Ammon's horn (tissue), 1 donor: ENCODE measurements around the gene TECPR2.

Source experiments
- DNase-seq: peaks from one replicate; pipeline ENCODE4 v3.0.0-alpha.2; 2016; ENCODE audit warnings: low spot score

Gene TECPR2

DNA sequence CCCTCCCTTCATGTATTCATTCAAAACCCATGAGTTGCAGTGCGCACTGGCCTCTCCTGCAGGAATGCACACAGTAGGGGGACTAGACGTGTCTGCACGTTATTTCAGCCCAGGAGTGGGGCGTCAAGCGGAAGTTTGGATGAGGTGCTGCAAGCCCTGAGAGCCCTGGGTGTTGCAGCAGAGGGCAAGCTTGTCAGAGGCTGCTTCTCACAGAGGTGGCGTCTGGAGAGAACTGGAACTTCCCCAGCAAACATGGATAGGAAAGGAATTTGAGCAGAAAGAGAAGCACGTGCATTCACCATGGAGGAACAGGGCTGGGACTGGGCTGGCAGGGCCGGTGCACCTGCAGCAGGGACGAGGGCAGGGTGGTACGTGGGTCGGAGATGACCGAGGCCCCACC lies 64.9 kb downstream of the TECPR2 start:
- DNase-seq, result no peak

DNA sequence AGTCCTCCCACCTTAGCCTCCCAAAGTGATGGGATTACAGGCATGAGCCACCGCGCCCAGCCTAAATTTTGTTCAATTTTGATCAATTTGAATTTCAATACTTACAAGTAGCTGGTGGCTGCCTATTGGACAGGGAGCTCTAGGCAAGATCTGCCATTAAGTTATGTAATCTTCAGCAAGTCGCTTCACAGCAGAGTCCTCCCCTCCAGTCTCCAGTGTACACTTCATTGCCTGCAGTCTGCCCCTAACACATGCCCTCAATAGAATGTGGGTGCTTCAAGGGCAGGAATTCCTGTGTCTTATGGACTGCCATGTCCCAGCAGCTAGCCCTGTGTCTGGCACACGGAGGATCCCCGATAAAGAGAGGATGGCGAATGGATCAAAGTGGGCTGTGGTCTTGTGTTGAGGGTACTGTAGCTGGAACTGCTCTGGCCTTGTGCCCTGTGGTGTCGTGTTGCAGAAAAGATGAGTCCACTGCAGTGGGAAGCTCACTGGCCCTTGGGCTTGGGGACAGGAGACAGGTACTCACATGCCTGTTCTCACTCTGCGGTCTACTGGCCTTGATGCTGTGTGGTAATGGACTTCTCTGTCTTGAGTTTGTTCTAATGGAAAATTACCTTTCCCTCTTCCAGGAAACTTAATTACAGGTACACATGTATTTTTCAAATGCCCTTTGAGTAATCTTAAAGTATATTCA lies 67.6 kb downstream of the TECPR2 start:
- no peak for DNase-seq

DNA sequence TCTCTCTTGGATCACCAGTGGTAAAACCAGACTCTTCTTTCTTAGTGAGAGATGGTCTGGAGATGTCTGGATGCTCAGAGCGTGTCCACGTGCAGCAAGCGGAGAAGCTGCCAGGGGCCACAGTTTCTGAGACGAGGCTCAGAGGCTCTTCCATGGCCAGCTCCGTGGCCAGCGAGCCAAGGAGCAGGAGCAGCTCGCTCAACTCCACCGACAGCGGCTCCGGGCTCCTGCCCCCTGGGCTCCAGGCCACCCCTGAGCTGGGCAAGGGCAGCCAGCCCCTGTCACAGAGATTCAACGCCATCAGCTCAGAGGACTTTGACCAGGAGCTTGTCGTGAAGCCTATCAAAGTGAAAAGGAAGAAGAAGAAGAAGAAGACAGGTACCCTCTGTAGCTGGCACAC lies 69.0 kb downstream of the TECPR2 start:
- DNase-seq, result no peak

DNA sequence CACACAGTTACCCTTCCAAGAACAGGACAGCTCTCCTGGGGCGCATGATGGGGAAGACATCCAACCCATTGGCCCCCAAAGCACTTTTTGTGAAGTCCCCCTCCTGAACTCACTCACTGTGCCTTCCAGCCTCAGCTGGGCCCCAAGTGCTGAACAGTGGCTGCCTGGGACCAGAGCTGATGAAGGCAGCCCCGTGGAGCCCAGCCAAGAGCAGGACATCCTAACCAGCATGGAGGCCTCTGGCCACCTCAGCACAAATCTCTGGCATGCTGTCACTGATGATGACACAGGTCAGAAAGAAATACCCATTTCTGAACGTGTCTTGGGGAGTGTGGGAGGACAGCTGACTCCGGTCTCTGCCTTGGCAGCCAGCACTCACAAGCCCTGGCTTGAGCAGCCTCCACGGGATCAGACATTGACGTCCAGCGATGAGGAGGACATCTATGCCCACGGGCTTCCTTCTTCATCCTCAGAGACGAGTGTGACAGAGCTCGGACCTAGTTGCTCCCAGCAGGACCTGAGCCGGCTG lies 72.0 kb downstream of the TECPR2 start:
- DNase-seq, result no peak

DNA sequence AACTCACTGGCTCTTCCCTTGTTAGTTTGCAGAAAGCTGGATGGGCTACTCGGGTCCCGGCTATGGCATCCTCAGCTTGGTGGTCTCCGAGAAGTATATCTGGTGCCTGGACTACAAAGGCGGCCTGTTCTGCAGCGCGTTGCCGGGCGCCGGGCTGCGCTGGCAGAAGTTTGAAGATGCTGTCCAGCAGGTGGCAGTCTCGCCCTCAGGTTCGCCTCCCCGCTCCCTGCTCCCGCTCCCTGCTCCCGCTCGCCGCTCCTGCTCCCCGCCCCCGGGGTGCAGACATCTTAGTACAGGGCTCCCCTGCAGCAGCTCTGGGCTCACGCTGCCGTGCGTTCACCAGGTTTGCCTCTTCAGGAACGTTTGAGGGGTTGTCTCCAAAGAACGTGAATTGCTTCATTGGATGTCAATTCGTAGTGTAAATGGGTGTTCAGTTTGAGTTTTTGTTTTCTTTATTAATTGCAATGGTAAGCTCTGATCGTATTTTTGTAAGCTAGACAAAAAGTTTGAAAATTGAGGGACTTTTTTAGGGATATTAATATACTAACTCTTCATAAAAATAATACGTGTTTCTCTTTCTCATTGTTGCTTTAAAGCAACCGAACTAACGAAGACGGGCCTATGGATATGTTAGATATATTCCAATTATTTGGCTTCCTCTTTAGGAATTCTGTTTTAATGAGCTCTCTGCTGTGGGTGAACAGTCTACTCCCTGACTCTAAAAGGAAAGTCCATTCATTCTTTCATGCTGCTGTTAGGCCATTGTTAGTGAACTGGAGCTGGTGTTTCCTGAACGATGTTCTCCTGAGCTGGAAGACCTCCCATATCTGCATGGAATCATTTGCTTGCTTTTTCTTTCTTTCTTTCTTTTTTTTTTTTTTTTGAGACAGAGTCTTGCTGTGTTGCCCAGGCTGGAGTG lies 75.5 kb downstream of the TECPR2 start:
- peak; percentile 95 for DNase-seq

DNA sequence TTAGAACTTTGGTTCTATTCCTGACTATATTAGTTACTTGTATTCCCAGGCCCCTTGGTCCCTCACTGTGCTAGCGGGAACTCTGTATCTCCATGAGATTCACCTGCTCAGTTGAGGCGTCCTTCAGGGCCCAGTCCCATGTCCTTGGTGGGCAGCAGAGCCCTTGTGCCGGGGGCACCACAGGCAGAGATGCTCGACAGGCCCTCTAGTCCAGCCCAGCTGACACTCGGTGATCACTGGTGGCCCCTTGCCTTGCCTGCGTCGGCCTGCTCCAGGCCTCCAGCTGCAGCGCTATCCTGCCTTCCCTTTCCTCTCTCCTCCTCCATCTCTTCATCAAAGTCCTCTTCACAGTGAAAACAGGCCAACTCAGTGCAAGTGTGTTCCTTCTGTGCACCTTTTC lies 76.8 kb downstream of the TECPR2 start:
- DNase-seq, result no peak

DNA sequence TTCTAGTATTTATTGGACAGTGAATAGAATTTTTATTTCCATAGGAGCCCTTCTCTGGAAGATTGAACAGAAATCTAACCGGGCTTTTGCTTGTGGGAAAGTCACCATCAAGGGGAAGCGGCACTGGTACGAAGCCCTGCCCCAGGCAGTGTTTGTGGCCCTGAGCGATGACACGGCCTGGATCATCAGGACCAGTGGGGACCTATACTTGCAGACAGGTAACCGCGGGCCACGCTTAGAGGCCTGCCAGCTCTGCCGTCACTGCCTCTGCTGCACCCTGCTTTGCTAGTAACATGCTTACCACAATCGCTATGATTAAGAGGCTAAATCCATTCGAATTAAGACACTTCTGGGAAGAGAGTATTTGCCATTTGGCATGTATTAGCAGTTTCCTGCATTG lies 77.7 kb downstream of the TECPR2 start:
- DNase-seq, result no peak

DNA sequence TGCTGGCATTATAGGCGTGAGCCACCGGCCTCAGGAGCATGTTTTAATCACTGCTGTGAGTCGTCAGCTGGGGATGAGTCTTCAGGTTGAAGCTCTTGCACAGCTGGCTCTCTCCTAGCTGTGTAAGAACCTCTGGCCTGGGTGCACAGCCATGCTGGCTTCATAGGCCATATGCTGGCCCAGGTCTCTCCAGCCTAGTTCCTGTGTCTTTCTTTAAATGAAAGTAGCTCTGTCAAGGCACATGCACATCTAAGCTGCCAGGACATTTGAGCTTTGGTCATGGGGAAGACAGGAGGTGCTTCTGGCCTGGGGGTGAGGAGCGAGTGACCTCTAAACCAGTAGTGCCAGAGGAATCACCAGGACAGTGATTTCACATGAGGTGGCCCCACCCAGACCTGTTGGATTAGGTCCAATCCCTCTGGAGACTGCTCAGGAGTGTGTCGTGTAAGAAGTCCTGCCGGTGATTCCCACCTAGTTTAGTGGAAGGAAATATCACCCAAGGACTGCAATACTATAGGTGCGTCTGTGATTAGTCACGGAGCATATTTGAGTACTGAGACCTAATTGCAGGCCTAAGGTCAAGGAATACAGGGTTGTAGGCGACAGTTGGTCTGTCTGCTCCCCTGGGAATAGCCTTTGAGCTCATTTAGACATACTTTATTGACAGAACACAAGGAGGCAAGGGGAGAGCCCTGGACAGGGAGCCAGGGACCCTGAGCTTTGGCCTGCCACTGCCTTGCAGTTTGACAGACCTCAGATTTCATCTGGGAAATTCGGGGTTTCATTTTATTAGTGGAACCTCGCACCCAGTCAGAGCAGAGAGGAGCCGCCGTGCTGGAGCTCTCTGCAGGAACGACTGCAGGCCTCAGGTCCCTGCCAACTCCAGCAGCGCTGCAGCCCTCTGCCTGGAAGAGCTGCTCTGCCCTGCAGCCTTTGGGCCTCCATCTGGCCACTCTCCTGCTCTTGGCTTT lies 79.8 kb downstream of the TECPR2 start:
- no peak for DNase-seq

DNA sequence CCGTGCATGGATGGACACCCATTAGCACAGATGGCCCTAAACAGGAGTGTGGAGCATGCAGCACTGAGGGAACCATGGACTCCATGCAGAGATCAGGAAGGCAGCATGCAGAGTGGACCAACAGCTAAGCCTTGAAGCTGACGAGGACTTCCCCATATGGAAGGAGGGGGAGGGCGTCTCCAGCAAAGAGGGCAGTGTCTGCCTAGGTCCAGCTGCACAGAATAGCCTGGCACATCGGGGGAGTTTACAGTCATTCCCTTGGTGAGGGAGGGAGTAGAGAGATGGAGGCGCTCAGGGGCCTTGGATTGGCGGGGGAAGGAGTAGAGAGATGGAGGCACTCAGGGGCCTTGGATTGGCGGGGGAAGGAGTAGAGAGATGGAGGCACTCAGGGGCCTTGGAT lies 82.3 kb downstream of the TECPR2 start:
- DNase-seq, result peak; percentile 87

DNA sequence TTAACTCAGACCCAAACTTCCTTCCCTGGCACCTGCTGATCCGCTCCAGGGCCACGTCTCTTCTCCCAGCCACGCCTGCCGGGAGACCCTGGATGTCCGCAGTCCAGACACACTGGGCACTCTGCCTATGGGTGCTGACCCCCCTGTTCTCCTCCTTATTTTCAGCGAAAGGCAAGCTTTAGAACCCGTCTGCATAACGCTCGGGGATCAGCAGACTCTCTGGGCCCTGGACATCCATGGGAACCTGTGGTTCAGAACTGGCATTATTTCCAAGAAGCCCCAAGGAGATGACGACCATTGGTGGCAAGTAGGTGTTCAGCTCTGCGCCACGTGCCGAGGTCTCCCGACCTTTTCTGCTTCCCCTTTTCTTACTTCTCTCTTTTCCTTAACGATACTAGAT lies 82.9 kb downstream of the TECPR2 start:
- DNase-seq, result no peak

DNA sequence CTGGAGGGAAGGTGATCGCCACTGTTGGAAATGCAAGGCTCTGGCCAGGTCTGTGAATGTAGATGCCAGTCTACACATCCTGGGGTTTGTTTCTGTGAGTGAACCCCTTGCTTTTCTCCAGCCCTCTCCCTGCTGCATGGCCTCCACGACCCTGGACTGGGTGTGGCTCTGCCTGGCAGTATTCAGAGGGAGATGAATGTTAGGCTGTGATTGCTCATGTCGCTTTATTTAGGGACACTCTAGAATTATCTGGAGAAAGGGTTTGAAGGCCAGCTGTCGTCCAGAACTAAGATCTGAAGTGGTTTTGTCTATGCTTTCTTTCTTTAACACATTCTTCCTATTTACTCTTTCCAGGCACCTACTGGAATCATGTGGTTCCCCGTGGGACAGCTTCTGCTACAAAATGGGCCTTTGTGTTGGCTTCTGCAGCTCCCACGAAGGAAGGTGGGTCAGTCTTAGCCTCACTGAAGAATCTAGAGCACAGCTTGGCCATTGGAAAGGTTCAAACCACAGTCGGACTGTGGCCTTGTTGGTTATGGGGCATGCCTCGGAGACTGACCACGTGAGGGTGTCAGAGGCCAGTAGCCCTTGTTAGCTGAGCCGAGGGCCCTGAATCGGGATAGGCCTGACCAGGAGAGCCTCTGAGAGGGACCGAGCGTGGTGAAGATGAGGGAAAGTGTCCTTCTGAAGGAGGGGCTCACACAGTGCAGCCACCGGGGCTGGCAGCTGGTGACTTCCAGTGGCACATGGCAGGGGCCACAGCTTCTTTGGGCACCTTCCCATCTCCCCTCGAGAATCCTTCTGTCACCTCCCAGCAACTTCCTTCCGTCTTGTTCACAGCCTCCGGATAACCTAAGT lies 87.7 kb downstream of the TECPR2 start:
- DNase-seq, result no peak

DNA sequence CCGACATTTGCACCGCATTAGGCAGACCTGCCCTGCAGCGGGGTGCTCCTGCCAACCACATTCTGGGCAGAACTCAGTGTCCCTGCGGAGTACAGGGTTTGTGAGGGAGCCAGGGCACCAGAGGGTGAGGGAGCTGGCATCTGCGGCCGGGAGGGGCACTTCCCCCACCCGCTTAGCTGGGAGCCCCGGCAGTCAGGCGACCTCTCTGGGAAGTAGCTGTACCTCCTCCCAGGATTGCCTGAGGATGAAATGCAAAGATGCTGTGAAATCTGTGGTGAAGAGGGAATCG lies 88.3 kb downstream of the TECPR2 start:
- DNase-seq, result peak; percentile 60

DNA sequence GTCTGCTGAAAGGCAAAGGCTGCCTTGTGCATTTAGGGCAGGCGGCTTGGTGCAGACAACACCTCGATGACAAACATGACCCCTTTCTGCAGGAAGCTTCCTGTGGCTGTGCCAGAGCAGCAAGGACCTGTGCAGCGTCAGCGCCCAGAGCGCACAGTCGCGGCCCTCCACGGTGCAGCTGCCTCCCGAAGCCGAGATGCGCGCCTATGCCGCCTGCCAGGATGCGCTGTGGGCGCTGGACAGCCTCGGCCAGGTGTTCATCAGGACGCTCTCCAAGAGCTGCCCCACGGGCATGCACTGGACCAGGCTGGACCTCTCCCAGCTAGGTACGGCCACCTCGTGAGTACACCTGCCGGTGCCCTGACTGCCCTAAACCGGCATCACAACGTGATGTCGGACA lies 89.6 kb downstream of the TECPR2 start:
- DNase-seq, result no peak

DNA sequence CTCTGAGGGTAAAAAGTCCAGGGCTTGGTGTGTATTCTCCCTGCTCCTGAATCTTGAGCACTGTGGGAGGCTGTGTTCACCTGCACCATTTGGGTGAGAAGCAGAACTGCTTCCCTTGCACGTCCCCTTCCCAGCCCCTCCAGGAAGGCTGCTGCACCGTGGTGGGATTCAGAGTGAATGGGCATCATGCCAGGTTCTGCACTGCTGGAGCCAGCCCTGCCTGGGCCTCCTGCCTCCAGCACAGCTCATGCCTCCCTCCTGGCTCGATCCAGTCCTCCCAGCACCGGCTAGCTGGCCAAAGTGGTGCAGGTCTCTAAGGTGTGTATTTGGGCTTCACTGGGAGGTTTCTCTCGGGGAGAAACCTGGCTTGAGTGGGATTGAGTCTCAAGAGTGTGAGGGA lies 92.0 kb downstream of the TECPR2 start:
- DNase-seq, result no peak

DNA sequence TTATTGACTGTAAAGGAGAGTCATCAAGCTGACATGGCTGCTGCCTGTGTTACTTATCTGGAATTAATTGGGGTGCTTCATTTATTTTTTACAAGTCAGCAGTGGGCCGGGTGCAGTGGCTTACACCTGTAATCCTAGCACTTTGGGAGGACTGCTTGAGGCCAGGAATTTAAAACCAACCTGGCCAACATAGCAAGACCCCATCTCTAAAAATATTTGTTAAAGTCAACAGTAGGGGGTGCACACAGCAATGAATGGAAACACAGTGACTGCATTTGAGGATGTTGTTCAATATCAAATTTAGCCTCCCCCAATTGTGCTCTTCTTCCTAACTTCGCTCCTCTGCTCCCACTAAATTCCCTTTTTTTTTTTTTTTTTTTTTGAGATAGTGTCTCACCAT lies 94.8 kb downstream of the TECPR2 start:
- no peak for DNase-seq

DNA sequence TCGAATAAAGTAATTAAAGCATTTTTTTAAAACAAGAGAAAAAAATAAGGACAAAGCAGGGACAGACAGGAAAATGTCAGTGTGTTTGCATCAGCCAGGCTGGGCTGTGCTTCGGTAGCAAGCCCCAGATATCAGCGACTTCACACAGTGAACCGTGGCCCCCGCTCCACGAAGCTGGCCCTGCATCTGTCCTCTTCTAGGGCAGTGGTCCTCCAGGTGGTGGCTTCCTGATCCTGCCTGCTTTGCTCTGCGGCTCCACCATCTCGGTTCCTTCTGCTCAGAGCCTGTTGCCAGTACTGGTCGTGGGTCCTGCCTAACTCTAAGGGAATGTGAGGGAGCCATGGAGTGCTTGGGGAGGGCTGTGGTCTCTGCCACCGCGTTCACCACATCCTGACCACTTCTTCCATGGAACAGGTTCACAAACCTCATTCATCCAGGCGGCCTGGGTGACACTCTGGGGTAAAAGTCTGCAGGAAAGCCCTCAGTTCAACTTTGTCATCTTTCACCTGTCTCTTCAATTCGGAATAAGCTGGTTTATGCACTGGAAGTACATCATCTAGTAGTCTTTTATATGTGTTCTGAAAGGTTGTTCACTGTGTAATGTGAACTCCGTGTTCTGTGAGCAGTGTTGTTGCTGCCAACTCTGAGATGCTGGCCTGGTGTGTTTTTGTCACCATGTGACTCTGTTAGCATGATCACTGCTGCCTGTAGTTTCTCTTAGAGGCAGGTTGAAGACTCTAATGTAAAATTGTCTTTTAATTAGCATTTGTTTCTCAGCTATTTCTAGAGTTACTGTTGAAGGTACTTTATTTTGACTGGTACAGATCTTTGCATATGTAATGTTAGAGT lies 99.0 kb downstream of the TECPR2 start:
- peak; percentile 58 for DNase-seq

DNA sequence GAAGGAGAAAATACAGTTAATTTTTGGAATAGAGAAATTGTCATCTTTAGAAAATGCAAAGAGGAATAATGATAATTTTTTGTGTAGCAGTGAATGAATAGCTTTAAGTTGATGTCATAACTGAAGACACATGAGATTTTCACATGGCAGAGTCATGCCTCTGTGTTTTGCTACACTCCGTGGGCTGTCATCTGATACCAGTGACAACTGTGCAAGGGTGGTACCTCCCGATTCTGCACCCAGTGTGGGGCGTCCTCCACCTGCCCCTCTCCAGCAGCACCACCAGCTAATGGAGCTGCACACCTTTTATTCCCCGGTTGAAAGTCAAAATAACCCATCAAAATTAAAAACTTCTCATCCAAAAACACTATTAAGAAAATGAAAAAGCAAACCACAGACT lies 99.7 kb downstream of the TECPR2 start:
- no peak for DNase-seq

DNA sequence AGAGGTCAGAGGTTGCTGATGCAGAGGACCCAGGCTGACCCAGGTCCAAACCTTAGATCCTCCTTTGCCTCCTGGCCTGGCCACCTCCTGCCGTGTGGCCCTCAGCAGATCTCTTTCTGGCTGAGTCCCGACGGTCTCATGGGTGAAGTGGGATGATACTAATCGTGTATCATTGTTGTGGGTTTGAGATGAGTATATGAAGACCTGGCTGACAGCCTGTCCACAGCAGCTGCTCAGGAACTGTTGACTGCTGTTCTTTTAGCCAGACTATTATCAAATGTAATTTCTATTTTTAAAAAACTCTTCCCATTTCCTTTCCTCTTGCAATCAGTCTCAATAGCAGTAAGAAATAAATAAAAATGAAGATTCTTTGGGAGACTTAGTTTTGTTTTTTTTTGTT lies 101.3 kb downstream of the TECPR2 start:
- DNase-seq, result no peak

DNA sequence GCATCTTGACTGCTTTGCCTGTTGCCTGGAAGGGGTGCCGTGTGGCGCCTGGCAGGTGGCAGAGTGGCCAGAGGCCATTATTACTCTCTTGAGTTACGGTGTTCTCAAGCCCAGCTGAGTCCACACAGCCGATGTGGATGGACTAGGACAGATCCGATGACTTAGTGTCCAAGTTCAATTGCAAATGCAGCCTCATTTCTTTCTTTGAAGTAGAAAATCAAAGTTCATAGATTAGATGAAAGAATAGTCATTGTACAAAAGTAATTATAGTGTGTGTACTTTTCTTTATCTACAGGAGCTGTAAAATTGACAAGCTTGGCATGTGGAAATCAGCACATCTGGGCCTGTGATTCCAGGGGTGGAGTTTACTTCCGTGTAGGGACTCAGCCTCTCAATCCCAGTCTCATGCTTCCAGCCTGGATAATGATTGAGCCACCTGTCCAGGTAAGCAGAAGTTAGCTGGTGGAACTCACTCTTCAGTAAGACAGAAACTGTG lies 102.2 kb downstream of the TECPR2 start:
- no peak for DNase-seq

DNA sequence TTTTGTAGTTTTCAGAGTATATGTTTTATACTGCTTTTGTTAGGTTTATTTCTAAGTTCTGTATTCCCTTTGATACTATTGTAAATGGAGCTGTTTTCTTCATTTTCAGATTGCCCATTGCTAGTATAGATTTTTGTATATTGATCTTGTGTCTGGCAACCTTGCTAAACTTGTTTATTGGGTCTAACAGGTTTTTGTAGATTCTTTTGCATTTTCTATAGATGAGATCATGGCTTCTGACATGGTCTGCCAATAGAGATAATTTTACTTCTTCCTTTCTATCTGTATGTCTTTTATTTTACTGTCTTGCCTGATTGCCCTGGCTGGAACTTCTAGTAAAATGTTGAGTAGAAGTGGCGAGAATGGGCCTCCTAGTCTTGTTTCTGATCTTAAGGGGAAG lies 106.5 kb downstream of the TECPR2 start:
- no peak for DNase-seq
